ENCODE data around the gene CORO7. TPM values are rescaled to one million over a fixed set of nuclear protein-coding genes. Genes with fewer than 3 reads are reported as not detected.

The CORO7 gene
- total and polyA plus RNA-seq, 9 of the 15 experiments (the other 6 are each of a cell fraction or from before 2014, with no cell fraction given), result 0.45 to 77.2 (median 18.7) TPM

- no peak for TF ChIP-seq SREBF2 (CRISPR knock-in tag; IDR thresholded peaks at IDR 0.05)
- no peak for TF ChIP-seq ZNF143 (CRISPR knock-in tag; IDR thresholded peaks at IDR 0.05)
- TF ChIP-seq MTA3 (IDR thresholded peaks at IDR 0.05; ENCODE audit: borderline replicate concordance), result peak; percentile 59; the same call in 1 of the 2 replicates
- TF ChIP-seq ZFP30 (CRISPR knock-in tag; IDR thresholded peaks at IDR 0.05; ENCODE audit: borderline replicate concordance), result no peak
- no peak for TF ChIP-seq NONO (IDR thresholded peaks at IDR 0.05; ENCODE audit: low read depth in 2 of 2, low read length in 1 of 2)
- no peak for TF ChIP-seq MAFG (tag; conservative IDR thresholded peaks at IDR 0.05)
- no peak for TF ChIP-seq ZC3H4 (CRISPR knock-in tag; IDR thresholded peaks at IDR 0.05; ENCODE audit: borderline replicate concordance)
- TF ChIP-seq ARID2 (IDR thresholded peaks at IDR 0.05), result no peak
- TF ChIP-seq BRCA1 (IDR thresholded peaks at IDR 0.05), result no peak
- no peak for TF ChIP-seq BRCA1 (CRISPR knock-in tag; IDR thresholded peaks at IDR 0.05)
- TF ChIP-seq KAT7 (CRISPR knock-in tag; IDR thresholded peaks at IDR 0.05; ENCODE audit: borderline replicate concordance), result no peak
- no peak for TF ChIP-seq TCF15 (CRISPR knock-in tag; IDR thresholded peaks at IDR 0.05)
- no peak for TF ChIP-seq FIP1L1 (IDR thresholded peaks at IDR 0.05; ENCODE audit: low read depth, low read length, poor library complexity, severe bottlenecking)
- TF ChIP-seq GATAD2A (IDR thresholded peaks at IDR 0.05), result no peak
- no peak for TF ChIP-seq DIDO1 (tag; IDR thresholded peaks at IDR 0.05; ENCODE audit: low read depth)
- TF ChIP-seq FOXO4 (CRISPR knock-in tag; IDR thresholded peaks at IDR 0.05), result no peak
- 0 out of 2 replicates have a peak, but pooled peaks have one; percentile 38 for TF ChIP-seq KLF10 (CRISPR knock-in tag; IDR thresholded peaks at IDR 0.05)
- TF ChIP-seq ZNF140 (CRISPR knock-in tag; IDR thresholded peaks at IDR 0.05), result no peak
- no peak for TF ChIP-seq MTF1 (CRISPR knock-in tag; IDR thresholded peaks at IDR 0.05; ENCODE audit: borderline replicate concordance)
- no peak for TF ChIP-seq HSF4 (CRISPR knock-in tag; IDR thresholded peaks at IDR 0.05; ENCODE audit: borderline replicate concordance)
- TF ChIP-seq ZNF436 (CRISPR knock-in tag; IDR thresholded peaks at IDR 0.05), result no peak
- TF ChIP-seq MED1 (CRISPR knock-in tag; IDR thresholded peaks at IDR 0.05; ENCODE audit: borderline replicate concordance), result no peak
- TF ChIP-seq ZNF175 (CRISPR knock-in tag; IDR thresholded peaks at IDR 0.05; ENCODE audit: low read depth), result no peak
- TF ChIP-seq, protein P1, sequence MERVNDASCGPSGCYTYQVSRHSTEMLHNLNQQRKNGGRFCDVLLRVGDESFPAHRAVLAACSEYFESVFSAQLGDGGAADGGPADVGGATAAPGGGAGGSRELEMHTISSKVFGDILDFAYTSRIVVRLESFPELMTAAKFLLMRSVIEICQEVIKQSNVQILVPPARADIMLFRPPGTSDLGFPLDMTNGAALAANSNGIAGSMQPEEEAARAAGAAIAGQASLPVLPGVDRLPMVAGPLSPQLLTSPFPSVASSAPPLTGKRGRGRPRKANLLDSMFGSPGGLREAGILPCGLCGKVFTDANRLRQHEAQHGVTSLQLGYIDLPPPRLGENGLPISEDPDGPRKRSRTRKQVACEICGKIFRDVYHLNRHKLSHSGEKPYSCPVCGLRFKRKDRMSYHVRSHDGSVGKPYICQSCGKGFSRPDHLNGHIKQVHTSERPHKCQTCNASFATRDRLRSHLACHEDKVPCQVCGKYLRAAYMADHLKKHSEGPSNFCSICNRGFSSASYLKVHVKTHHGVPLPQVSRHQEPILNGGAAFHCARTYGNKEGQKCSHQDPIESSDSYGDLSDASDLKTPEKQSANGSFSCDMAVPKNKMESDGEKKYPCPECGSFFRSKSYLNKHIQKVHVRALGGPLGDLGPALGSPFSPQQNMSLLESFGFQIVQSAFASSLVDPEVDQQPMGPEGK (CRISPR knock-in tag; IDR thresholded peaks at IDR 0.05; ENCODE audit: borderline replicate concordance), result no peak
- no peak for TF ChIP-seq NFIC (IDR thresholded peaks at IDR 0.05)
- TF ChIP-seq POLR3G (IDR thresholded peaks at IDR 0.05; ENCODE audit: extremely low read depth, insufficient read length, insufficient replicate concordance), result no peak
- no peak for TF ChIP-seq GABPB2 (CRISPR knock-in tag; conservative IDR thresholded peaks at IDR 0.05)
Measured at GRCh38 chr16:4433914-4434787, 17.8 kb upstream of the CORO7 start (continued).

Measured in K562 (cell line).